NT2/D1 (cell line): ENCODE measurements around the gene MVP.
A peak's percentile ranks its signal among the peaks of the same experiment; 100 is the strongest.
"Not testable (repeated sequence)": the region's sequence is repeated elsewhere in the genome, so short reads cannot be mapped to it uniquely, and the experiment has no call there.

Experiments
- DNase-seq: peaks from one replicate; pipeline ENCODE4 v3.0.0-alpha.2; 2011; ENCODE audit warnings: low read depth, low spot score
- H3K27me3 ChIP-seq: 2 replicates; pipeline ENCODE4 v1.6.0; 2011; ENCODE audit warnings: mild to moderate bottlenecking; ENCODE audit not compliant: insufficient read length, insufficient read depth
- H3K36me3 ChIP-seq: 2 replicates; pipeline ENCODE4 v1.6.1; 2011; ENCODE audit warnings: mild to moderate bottlenecking, low read length, mixed read lengths; ENCODE audit not compliant: insufficient read depth, insufficient read length
- H3K4me1 ChIP-seq: 2 replicates; pipeline ENCODE4 v1.5.1; 2011; ENCODE audit not compliant: insufficient read depth, insufficient read length
- H3K4me3 ChIP-seq: 2 replicates; pipeline ENCODE4 v1.5.1; 2011; ENCODE audit warnings: low read depth; ENCODE audit not compliant: insufficient read length
- H3K9ac ChIP-seq: 2 replicates; pipeline ENCODE4 v1.6.0; 2011; ENCODE audit warnings: low read depth; ENCODE audit not compliant: insufficient read length
- H3K9me3 ChIP-seq: 2 replicates; pipeline ENCODE4 v1.5.1; 2011; ENCODE audit warnings: mild to moderate bottlenecking, low read length; ENCODE audit not compliant: insufficient read depth
- SUZ12 ChIP-seq: IDR thresholded peaks from 2 replicates; pipeline ENCODE4 v1.6.1; 2011; ENCODE audit not compliant: insufficient read length, insufficient read depth; ENCODE audit errors: extremely low read depth
- YY1 ChIP-seq: IDR thresholded peaks from 2 replicates; pipeline ENCODE4 v1.6.1; 2011; ENCODE audit not compliant: insufficient read length, insufficient read depth
- ZNF274 ChIP-seq: IDR thresholded peaks from 2 replicates; pipeline ENCODE4 v1.6.1; 2011; ENCODE audit warnings: mild to moderate bottlenecking, low read depth, low read length

Gene MVP

GRCh38 chr16:29791845-29792807, 28.1 kb upstream of the MVP start:
- Histone ChIP-seq H3K27me3 (no peaks in the 10 kb centered on the region), H3K9ac (peak overlapping the region; percentile 98), H3K36me3 (peaks cover 47% of the 10 kb centered on the region), H3K9me3 (no peaks in the 10 kb centered on the region), H3K4me3 (peak overlapping the region; percentile 97), H3K4me1 (no peaks in the 10 kb centered on the region)
- no peak for TF ChIP-seq SUZ12
- no peak for TF ChIP-seq YY1
- no peak for TF ChIP-seq ZNF274
- no peak for DNase-seq

GRCh38 chr16:29793153-29793552, 27.1 kb upstream of the MVP start:
- not testable (repeated sequence) for H3K27me3 ChIP-seq, H3K4me1 ChIP-seq, H3K4me3 ChIP-seq, H3K9ac ChIP-seq, H3K9me3 ChIP-seq, DNase-seq
- H3K36me3 ChIP-seq = peaks cover 57% of the 10 kb centered on the region

- TF ChIP-seq SUZ12 (no peak), YY1 (no peak), ZNF274 (no peak)
- H3K27me3 ChIP-seq = no peaks in the 10 kb centered on the region
- peaks cover 68% of the 10 kb centered on the region for H3K36me3 ChIP-seq
- H3K9ac ChIP-seq = no peak overlapping the region
- H3K9me3 ChIP-seq = no peaks in the 10 kb centered on the region
- no peak for DNase-seq
- no peaks in the 10 kb centered on the region for H3K4me1 ChIP-seq
- no peak overlapping the region for H3K4me3 ChIP-seq
Observed at GRCh38 chr16:29794231-29794710, 26.0 kb upstream of the MVP start.

GRCh38 chr16:29802416-29802935, 17.8 kb upstream of the MVP start:
- no peak overlapping the region for H3K9ac ChIP-seq
- no peaks in the 10 kb centered on the region for H3K27me3 ChIP-seq
- H3K4me3 ChIP-seq = no peak overlapping the region
- H3K4me1 ChIP-seq = peaks cover 12% of the 10 kb centered on the region
- DNase-seq = no peak
- no peaks in the 10 kb centered on the region for H3K9me3 ChIP-seq
- peaks cover 77% of the 10 kb centered on the region for H3K36me3 ChIP-seq
- TF ChIP-seq SUZ12 = no peak
- no peak for TF ChIP-seq YY1
- TF ChIP-seq ZNF274 = no peak

GRCh38 chr16:29804020-29804419, 16.2 kb upstream of the MVP start:
- Histone ChIP-seq H3K4me3 (peak overlapping the region; percentile 73), H3K27me3 (no peaks in the 10 kb centered on the region), H3K4me1 (peaks cover 14% of the 10 kb centered on the region), H3K36me3 (peaks cover 77% of the 10 kb centered on the region), H3K9ac (peak overlapping the region; percentile 47), H3K9me3 (no peaks in the 10 kb centered on the region)
- no peak for DNase-seq
- TF ChIP-seq YY1 (no peak), SUZ12 (no peak), ZNF274 (no peak)

GRCh38 chr16:29804455-29805231, 15.6 kb upstream of the MVP start:
- H3K4me3 ChIP-seq = peak overlapping the region; percentile 73
- no peaks in the 10 kb centered on the region for H3K27me3 ChIP-seq
- H3K9me3 ChIP-seq = no peaks in the 10 kb centered on the region
- TF ChIP-seq SUZ12 (no peak), ZNF274 (no peak)
- H3K9ac ChIP-seq = peak overlapping the region; percentile 94
- H3K4me1 ChIP-seq = peaks cover 19% of the 10 kb centered on the region
- peaks cover 76% of the 10 kb centered on the region for H3K36me3 ChIP-seq
- DNase-seq = no peak
